Measurements from ENCODE around the gene FPGS.

GRCh38 chr9:127860260-127860659 lies 57.6 kb downstream of the FPGS start:
- no peak for TF ChIP-seq CTCF (IDR thresholded peaks at IDR 0.05)
- no peak for TF ChIP-seq EZH2 (IDR thresholded peaks at IDR 0.05)
